ENCODE measurements around the gene CEP95.
"Not testable (repeated sequence)": the region's sequence is repeated elsewhere in the genome, so short reads cannot be mapped to it uniquely, and the experiment has no call there.

The CEP95 gene

GRCh38 chr17:64484380-64484779 is 22.4 kb upstream of the CEP95 start:
- DNase-seq (ENCODE audit: low read depth), result no peak
- no peak overlapping the region for H3K4me3 ChIP-seq (ENCODE audit: low read depth, low read length)
- TF ChIP-seq CTCF (IDR thresholded peaks at IDR 0.05; ENCODE audit: control insufficient read depth, extremely low read depth, insufficient read depth), result no peak

- TF ChIP-seq CTCF (IDR thresholded peaks at IDR 0.05; ENCODE audit: control insufficient read depth, extremely low read depth, insufficient read depth), result no peak
- no peak for DNase-seq (ENCODE audit: low read depth)
These were observed 18.5 kb upstream of the CEP95 start for GRCh38 chr17:64488301-64488700.

GRCh38 chr17:64491034-64491860 is 15.5 kb upstream of the CEP95 start:
- TF ChIP-seq CTCF (IDR thresholded peaks at IDR 0.05; ENCODE audit: control insufficient read depth, extremely low read depth, insufficient read depth), result peak; percentile 73
- no peak for DNase-seq (ENCODE audit: low read depth)

More at GRCh38 chr17:64488301-64488700, 18.5 kb upstream of the CEP95 start:
- H3K4me3 ChIP-seq (ENCODE audit: low read depth, low read length), result no peak overlapping the region

GRCh38 chr17:64491994-64492393 is 14.8 kb upstream of the CEP95 start:
- H3K4me3 ChIP-seq (ENCODE audit: low read depth, low read length), result no peak overlapping the region
- DNase-seq (ENCODE audit: low read depth), result no peak
- TF ChIP-seq CTCF (IDR thresholded peaks at IDR 0.05; ENCODE audit: control insufficient read depth, extremely low read depth, insufficient read depth), result no peak

More at GRCh38 chr17:64491034-64491860, 15.5 kb upstream of the CEP95 start:
- H3K4me3 ChIP-seq (ENCODE audit: low read depth, low read length), result no peak overlapping the region

GRCh38 chr17:64492481-64493109 is 14.2 kb upstream of the CEP95 start:
- H3K4me3 ChIP-seq (ENCODE audit: low read depth, low read length), result no peak overlapping the region
- TF ChIP-seq CTCF (IDR thresholded peaks at IDR 0.05; ENCODE audit: control insufficient read depth, extremely low read depth, insufficient read depth), result no peak
- no peak for DNase-seq (ENCODE audit: low read depth)

- H3K4me3 ChIP-seq (ENCODE audit: low read depth, low read length), result no peak overlapping the region
- TF ChIP-seq CTCF (IDR thresholded peaks at IDR 0.05; ENCODE audit: control insufficient read depth, extremely low read depth, insufficient read depth), result no peak
These were observed 12.7 kb upstream of the CEP95 start for GRCh38 chr17:64494121-64494520.

GRCh38 chr17:64495300-64495699 is 11.5 kb upstream of the CEP95 start:
- H3K4me3 ChIP-seq (ENCODE audit: low read depth, low read length), result peak overlapping the region; percentile 83; the same call in 1 of the 2 replicates
- not testable (repeated sequence) for DNase-seq (ENCODE audit: low read depth)

More at GRCh38 chr17:64494121-64494520, 12.7 kb upstream of the CEP95 start:
- DNase-seq (ENCODE audit: low read depth), result no peak

Data from LNCaP clone FGC (cell line).